Measurements from ENCODE around the gene WDR64. TPM values are rescaled to one million over a fixed set of nuclear protein-coding genes. Genes with fewer than 3 reads are reported as not detected.

WDR64 gene
- not detected for total RNA-seq

GRCh38 chr1:241652012-241652411 is at the start of gene WDR64:
WDR64 (plus strand) TSS chr1:241652281; CDS start chr1:241652485, 204 bp downstream.
- intact Hi-C loops (cut with DNase I; ENCODE audit: low total_unique reads) = no loop called here
- no peak for DNase-seq (ENCODE audit: low spot score in 2 of 2)
- Histone ChIP-seq H3K4me3 (no peak within 1 kb of the TSS), H3K27ac (no peak within 1 kb of the TSS), H3K36me3 (no peaks in the 10 kb centered on the region), H3K9me3 (no peaks in the 10 kb centered on the region), H3K27me3 (no peaks in the 10 kb centered on the region), H3K4me1 (no peaks in the 10 kb centered on the region)
- TF ChIP-seq CTCF (IDR thresholded peaks at IDR 0.05) = no peak
- no peak for TF ChIP-seq POLR2AphosphoS5 (IDR thresholded peaks at IDR 0.05)
- TF ChIP-seq POLR2A (IDR thresholded peaks at IDR 0.05) = no peak

GRCh38 chr1:241603731-241604245 is 48.3 kb upstream of the WDR64 start:
- Histone ChIP-seq H3K36me3 (no peaks in the 10 kb centered on the region), H3K27ac (peak overlapping the region; percentile 2 to 43), H3K27me3 (no peaks in the 10 kb centered on the region), H3K9me3 (no peaks in the 10 kb centered on the region), H3K4me3 (no peak overlapping the region), H3K4me1 (no peaks in the 10 kb centered on the region)
- intact Hi-C loops (cut with DNase I; ENCODE audit: low total_unique reads) = no loop called here
- no peak for DNase-seq (ENCODE audit: low spot score in 2 of 2)
- no peak for TF ChIP-seq POLR2A (IDR thresholded peaks at IDR 0.05)
- no peak for TF ChIP-seq CTCF (IDR thresholded peaks at IDR 0.05)
- TF ChIP-seq POLR2AphosphoS5 (IDR thresholded peaks at IDR 0.05) = no peak

GRCh38 chr1:241605146-241605805 is 46.8 kb upstream of the WDR64 start:
- TF ChIP-seq POLR2AphosphoS5 (IDR thresholded peaks at IDR 0.05) (no peak), POLR2A (IDR thresholded peaks at IDR 0.05) (no peak), CTCF (IDR thresholded peaks at IDR 0.05) (no peak)

GRCh38 chr1:241606544-241606943 is 45.5 kb upstream of the WDR64 start:
- no peaks in the 10 kb centered on the region for H3K4me1 ChIP-seq
- no peaks in the 10 kb centered on the region for H3K27me3 ChIP-seq
- DNase-seq (ENCODE audit: low spot score in 2 of 2) = no peak
- no peaks in the 10 kb centered on the region for H3K36me3 ChIP-seq
- H3K9me3 ChIP-seq = no peaks in the 10 kb centered on the region
- TF ChIP-seq POLR2AphosphoS5 (IDR thresholded peaks at IDR 0.05) (no peak), CTCF (IDR thresholded peaks at IDR 0.05) (no peak), POLR2A (IDR thresholded peaks at IDR 0.05) (no peak)
- no peak overlapping the region for H3K4me3 ChIP-seq
- intact Hi-C loops (cut with DNase I; ENCODE audit: low total_unique reads) = no loop called here
- H3K27ac ChIP-seq = no peak overlapping the region

More at GRCh38 chr1:241605146-241605805, 46.8 kb upstream of the WDR64 start:
- Histone ChIP-seq H3K4me1 (no peaks in the 10 kb centered on the region), H3K36me3 (no peaks in the 10 kb centered on the region), H3K9me3 (no peaks in the 10 kb centered on the region), H3K4me3 (no peak overlapping the region), H3K27ac (no peak overlapping the region), H3K27me3 (no peaks in the 10 kb centered on the region)
- intact Hi-C loops (cut with DNase I; ENCODE audit: low total_unique reads) = no loop called here
- DNase-seq (ENCODE audit: low spot score in 2 of 2) = no peak

GRCh38 chr1:241607497-241607896 is 44.6 kb upstream of the WDR64 start:
- no peak for DNase-seq (ENCODE audit: low spot score in 2 of 2)
- intact Hi-C loops (cut with DNase I; ENCODE audit: low total_unique reads) = no loop called here
- Histone ChIP-seq H3K27me3 (no peaks in the 10 kb centered on the region), H3K4me1 (no peaks in the 10 kb centered on the region), H3K4me3 (no peak overlapping the region), H3K27ac (no peak overlapping the region), H3K36me3 (no peaks in the 10 kb centered on the region), H3K9me3 (no peaks in the 10 kb centered on the region)
- no peak for TF ChIP-seq POLR2A (IDR thresholded peaks at IDR 0.05)
- no peak for TF ChIP-seq POLR2AphosphoS5 (IDR thresholded peaks at IDR 0.05)
